Spleen (tissue), 7 donors: Measurements from ENCODE around the gene GNA14.

Experiments
- POLR2A ChIP-seq, 3 donors: fragments of 450-650 bp; IDR thresholded peaks; one replicate each; pipeline ENCODE4 v1.5.1; 2017; ENCODE audit warnings: antibody characterized with exemption in 3 of 3, mild to moderate bottlenecking in 1 of 3
- TF ChIP-seq, protein P1 (sequence below), 11 experiments: fragments of 200-600 bp in 7 of 11; fragments of 450-650 bp in 4 of 11; sonication (generic) in 4 of 11; IDR thresholded peaks in 8 of 11; conservative IDR thresholded peaks in 3 of 11; 1 replicate in 7 of 11; 2 replicates in 4 of 11; pipeline versions ENCODE4 v1.4.0 to v1.8.0; 2016 to 2021; ENCODE audit warnings: antibody characterized with exemption in 11 of 11, inconsistent platforms in 4 of 11, mild to moderate bottlenecking in 1 of 11
- donor health status: DM: no; HTN: no; CAD: no; lungs with moderate emphysema.
- donor health status: DM: no; HTN: no; CAD: no.
- donor health status: DM: no; HTN: no; CAD: no.

DNA sequence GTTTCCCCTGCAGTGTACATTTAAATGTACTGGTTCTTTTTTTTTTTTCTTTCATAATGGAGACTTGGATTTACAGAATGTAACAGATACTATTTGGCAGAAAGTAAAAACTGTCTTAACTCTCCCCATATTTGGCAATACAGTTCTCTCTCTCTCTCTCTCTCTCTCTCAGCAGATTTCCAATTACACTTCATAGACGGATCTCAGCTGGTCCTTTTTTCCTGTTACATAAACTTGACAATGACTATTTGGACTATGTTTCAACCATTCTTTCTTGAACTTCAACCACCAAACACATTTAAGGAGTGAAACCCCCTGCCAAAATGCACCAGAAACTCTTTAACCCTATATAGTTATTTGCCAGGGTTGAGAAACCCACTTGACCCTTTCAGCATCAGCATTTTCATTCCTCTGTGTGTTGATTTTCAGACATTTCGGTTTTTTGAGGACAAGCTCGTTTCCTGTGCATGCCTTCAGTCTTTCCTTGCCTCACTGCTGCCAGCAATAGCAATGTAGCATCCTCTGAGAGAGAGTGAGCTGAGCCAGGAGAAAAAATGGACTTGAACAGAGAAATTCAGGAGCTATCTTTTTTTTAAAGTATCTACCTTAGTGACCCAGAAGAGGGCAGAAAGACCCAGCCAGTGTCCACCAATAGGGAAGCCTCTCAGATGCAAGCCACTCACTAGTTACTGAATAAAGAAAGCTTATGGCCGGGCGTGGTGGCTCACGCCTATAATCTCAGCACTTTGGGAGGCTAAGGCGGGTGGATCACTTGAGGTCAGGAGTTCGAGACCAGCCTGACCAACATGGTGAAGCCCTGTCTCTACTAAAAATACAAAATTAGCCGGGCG lies 26.0 kb upstream of the GNA14 start:
- no peak for TF ChIP-seq POLR2A (IDR thresholded peaks at IDR 0.05)
- TF ChIP-seq, protein P1, sequence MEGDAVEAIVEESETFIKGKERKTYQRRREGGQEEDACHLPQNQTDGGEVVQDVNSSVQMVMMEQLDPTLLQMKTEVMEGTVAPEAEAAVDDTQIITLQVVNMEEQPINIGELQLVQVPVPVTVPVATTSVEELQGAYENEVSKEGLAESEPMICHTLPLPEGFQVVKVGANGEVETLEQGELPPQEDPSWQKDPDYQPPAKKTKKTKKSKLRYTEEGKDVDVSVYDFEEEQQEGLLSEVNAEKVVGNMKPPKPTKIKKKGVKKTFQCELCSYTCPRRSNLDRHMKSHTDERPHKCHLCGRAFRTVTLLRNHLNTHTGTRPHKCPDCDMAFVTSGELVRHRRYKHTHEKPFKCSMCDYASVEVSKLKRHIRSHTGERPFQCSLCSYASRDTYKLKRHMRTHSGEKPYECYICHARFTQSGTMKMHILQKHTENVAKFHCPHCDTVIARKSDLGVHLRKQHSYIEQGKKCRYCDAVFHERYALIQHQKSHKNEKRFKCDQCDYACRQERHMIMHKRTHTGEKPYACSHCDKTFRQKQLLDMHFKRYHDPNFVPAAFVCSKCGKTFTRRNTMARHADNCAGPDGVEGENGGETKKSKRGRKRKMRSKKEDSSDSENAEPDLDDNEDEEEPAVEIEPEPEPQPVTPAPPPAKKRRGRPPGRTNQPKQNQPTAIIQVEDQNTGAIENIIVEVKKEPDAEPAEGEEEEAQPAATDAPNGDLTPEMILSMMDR (IDR thresholded peaks at IDR 0.05 in 8 of 11, conservative IDR thresholded peaks at IDR 0.05 in 3 of 11) = no peak
